H54 (cell line): ENCODE measurements around the gene LYZL6.

Experiments used
- DNase-seq: peaks from one replicate; pipeline ENCODE4 v3.0.0; 2011; ENCODE audit warnings: low spot score, mixed read lengths; ENCODE audit not compliant: insufficient read length
- FAIRE-seq: peaks from 3 replicates; lab custom pipeline; 2011; peaks lifted over from hg19 to GRCh38; lab: Jason Lieb, UNC
- POLR2A ChIP-seq: IDR thresholded peaks from 2 replicates; pipeline ENCODE4 v1.6.1; 2011; ENCODE audit warnings: low read depth, mild to moderate bottlenecking, low read length

Gene LYZL6, protein sequence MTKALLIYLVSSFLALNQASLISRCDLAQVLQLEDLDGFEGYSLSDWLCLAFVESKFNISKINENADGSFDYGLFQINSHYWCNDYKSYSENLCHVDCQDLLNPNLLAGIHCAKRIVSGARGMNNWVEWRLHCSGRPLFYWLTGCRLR

DNA sequence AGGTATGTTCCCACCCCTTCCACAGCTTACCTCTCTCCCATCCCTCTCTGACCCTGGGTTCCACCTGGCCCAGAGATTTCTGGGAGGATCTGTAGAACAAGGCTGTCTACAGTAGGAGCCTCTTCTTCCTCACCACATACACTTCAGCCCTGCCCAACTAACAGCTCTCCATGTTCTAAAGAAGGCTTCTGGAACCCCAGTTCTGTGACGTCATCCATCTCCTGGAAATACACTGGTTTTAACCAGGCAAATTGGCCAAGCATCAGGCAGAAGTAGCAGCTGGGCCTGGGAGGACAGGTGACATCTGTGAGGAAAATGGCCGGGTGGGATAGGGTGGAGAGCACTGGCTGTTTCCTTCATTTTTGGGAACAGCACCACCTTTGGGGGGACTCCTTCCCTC lies at the start of gene LYZL6:
Gene LYZL6, minus strand, starts transcription at position 177 of the 400 bp plus-strand sequence. CDS start 4,357 bp downstream, outside the sequence.
- FAIRE-seq, result no peak

DNA sequence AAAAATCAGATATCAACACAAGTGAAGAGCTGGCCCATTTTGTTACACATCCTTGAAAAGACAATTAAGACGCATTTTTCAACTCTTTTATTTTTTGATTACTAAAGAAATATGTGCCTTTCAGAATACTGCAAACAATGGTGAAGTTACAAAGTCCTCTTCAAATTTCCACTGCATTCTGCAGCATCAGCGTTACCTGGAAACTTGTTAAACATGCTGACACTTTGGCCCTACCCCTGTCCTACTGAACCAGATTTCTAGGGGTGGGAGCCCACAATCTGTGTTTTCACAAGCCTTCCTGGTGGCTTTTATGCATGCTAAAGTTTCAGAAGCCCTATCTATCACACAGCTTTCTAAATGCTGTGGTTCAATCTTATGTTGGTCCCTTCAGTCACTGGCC lies 47.6 kb upstream of the LYZL6 start:
- TF ChIP-seq POLR2A, result no peak
- DNase-seq (no peak), FAIRE-seq (no peak)

More for the DNA sequence above, at the start of gene LYZL6:
- no peak for DNase-seq
- no peak for TF ChIP-seq POLR2A

- DNase-seq, result no peak
- no peak for FAIRE-seq
- no peak for TF ChIP-seq POLR2A
These were observed 44.7 kb upstream of the LYZL6 start for GRCh38 chr17:35988164-35988563.

DNA sequence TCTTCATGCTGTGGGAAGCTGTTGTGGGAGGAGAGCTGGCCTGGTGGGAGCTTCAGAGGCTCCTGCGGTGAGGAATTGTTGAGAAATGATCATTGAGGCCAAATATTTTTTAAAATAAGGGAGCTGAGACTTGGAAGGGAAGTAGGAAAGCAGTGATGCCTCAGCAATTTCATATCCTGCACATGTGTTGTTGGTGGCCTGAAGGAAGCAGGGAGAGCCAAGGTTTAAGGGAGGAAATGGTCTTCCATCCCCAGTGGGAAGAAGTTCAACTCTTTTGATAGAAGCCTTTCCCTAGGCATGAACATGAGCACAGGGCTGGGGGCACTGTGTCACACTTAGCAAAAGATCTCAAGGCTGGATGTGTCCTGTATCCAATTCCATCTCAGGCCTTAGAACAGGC lies 43.1 kb upstream of the LYZL6 start, which contains the start of gene CCL14:
Gene CCL14, minus strand, starts transcription at position 87 of the 400 bp plus-strand sequence. Its CDS starts 80 bp downstream, at position 7.
- no peak for DNase-seq
- no peak for FAIRE-seq
- TF ChIP-seq POLR2A, result no peak

DNA sequence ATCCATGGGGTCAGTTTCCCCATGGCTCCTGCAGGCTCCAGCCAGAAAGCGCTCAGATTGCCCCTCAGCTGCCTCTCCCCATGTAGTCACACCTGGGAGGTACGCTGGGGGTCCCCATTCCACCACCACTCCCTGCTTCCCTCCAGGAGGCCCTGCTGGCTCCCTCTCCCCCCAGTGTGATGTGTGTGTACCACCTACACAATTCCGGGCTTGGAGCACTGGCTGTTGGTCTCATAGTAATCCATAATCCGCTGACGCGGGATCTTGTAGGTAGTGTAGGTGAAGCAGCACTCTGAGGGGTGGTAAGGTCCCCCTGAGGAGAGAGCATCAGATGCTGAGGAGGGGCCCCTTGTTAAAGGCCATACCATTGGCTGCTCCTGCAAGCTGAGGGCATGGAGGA lies 40.6 kb upstream of the LYZL6 start:
- TF ChIP-seq POLR2A, result no peak
- no peak for DNase-seq
- no peak for FAIRE-seq

DNA sequence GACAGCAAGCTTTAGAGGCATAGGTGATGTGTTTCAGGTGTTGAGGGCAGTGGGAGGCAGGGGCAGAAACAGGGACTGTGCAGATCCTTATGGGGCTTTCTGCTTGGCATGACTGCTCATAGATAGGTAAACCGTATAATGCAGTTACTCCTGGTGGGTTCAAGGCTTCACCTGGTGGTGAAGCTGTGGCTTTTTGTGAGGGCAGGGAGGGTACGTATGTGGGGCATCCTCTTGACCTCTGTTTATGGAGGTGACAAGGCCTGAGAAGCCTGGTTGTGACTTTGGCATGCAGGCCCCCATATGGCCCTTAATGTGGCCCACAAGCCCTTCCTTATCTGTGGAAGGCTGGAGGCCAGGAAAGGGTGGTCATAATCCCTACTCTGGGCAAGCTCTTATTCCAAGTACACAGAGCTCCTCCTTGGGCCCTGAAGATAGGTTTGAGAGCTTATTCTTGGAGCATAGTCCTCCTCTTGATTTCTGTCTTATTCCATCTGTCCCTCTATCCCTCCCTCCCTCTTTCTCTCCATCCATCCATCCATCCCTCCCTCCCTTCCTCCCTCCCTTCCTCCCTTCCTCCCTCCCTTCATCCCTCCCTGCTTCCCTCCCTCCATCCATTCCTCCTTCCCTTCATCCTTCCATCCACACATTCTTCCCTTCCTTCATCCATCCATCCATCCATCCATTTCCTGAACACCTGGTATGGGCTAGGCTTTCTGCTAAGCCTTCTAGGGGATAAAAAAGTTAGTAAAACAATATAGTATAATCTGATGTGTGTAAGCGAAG lies 39.1 kb upstream of the LYZL6 start:
- no peak for TF ChIP-seq POLR2A
- FAIRE-seq (no peak), DNase-seq (no peak)

- TF ChIP-seq POLR2A, result no peak
- no peak for FAIRE-seq
- no peak for DNase-seq
These were observed 38.4 kb upstream of the LYZL6 start for GRCh38 chr17:35981908-35982330.

- TF ChIP-seq POLR2A, result no peak
- FAIRE-seq (no peak), DNase-seq (no peak)
These were observed 37.7 kb upstream of the LYZL6 start, which contains the start of gene CCL16 for GRCh38 chr17:35981246-35981645. Gene CCL16 (minus strand): TSS chr17:35981497. CDS start chr17:35981420, 77 bp downstream.

GRCh38 chr17:35978346-35978745 lies 34.8 kb upstream of the LYZL6 start:
- no peak for TF ChIP-seq POLR2A
- FAIRE-seq, result no peak
- DNase-seq, result no peak

- TF ChIP-seq POLR2A, result no peak
- DNase-seq (no peak), FAIRE-seq (no peak)
These were observed 34.0 kb upstream of the LYZL6 start for GRCh38 chr17:35977509-35977908.

GRCh38 chr17:35973333-35974260 lies 30.1 kb upstream of the LYZL6 start:
- no peak for DNase-seq
- FAIRE-seq, result no peak
- TF ChIP-seq POLR2A, result no peak

GRCh38 chr17:35972945-35973332 lies 29.4 kb upstream of the LYZL6 start:
- TF ChIP-seq POLR2A, result no peak
- FAIRE-seq, result no peak

DNA sequence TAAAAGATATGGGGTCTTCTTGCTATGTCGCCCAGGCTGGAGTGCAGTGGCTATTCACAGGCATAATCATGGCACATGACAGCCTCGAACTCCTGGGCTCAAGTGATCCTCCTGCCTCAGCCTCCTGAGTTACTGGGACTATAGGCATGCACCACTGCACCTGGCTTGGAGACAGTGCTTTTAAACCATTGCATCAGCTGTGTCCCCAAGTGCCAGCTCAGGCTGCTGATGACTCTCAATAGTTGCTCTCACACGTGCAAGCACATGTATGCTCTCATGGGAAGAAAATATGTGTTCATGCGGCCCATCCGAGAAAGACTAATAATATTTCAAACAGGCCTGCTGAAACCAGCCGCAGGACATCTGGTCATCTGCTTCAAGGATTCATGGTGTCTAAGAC lies 29.0 kb upstream of the LYZL6 start:
- TF ChIP-seq POLR2A, result no peak
- FAIRE-seq, result no peak

More at GRCh38 chr17:35972945-35973332, 29.4 kb upstream of the LYZL6 start:
- DNase-seq, result no peak

More for the DNA sequence above, 29.0 kb upstream of the LYZL6 start:
- DNase-seq, result no peak
